Measurements from ENCODE around the gene LTB.
A peak's percentile ranks its signal among the peaks of the same experiment; 100 is the strongest.
"Not testable (repeated sequence)": the region's sequence is repeated elsewhere in the genome, so short reads cannot be mapped to it uniquely, and the experiment has no call there.

Gene LTB

GRCh38 chr6:31574106-31575061 lies 7.8 kb downstream of the LTB start:
- no peak for DNase-seq

DNA sequence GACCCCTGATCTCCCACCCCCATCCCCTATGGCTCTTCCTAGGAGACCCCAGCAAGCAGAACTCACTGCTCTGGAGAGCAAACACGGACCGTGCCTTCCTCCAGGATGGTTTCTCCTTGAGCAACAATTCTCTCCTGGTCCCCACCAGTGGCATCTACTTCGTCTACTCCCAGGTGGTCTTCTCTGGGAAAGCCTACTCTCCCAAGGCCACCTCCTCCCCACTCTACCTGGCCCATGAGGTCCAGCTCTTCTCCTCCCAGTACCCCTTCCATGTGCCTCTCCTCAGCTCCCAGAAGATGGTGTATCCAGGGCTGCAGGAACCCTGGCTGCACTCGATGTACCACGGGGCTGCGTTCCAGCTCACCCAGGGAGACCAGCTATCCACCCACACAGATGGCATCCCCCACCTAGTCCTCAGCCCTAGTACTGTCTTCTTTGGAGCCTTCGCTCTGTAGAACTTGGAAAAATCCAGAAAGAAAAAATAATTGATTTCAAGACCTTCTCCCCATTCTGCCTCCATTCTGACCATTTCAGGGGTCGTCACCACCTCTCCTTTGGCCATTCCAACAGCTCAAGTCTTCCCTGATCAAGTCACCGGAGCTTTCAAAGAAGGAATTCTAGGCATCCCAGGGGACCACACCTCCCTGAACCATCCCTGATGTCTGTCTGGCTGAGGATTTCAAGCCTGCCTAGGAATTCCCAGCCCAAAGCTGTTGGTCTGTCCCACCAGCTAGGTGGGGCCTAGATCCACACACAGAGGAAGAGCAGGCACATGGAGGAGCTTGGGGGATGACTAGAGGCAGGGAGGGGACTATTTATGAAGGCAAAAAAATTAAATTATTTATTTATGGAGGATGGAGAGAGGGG lies 8.8 kb downstream of the LTB start:
- no peak for DNase-seq

GRCh38 chr6:31572041-31572911 lies 9.9 kb downstream of the LTB start, which contains the start of gene LTA:
Gene LTA (plus strand): TSS chr6:31572289. CDS start chr6:31572743, 454 bp downstream.
- DNase-seq = no peak

- DNase-seq = no peak
Observed at GRCh38 chr6:31569861-31570536, 12.2 kb downstream of the LTB start.

DNA sequence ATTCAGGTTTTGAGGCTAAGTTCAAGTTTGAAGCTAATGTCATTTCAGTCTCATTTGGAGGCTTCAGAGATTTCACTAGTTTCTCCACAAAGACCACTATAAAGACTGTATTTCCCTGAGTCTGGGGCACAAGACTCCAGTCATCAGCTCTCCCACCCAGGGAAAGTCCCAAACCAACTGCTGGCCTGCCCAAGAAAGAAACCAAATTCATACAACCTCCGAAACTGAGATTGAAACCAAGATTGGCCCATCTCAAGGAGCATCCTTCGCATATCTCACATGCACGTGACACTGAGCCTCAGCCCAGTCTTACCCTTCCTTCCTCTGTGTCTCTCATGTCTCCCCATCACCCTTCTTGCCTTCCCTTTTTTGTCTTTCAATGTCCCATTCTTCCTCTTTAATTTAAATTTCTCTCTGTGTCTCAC lies 13.7 kb downstream of the LTB start:
- no peak for DNase-seq

GRCh38 chr6:31567531-31568370 lies 14.5 kb downstream of the LTB start:
- DNase-seq = no peak

GRCh38 chr6:31560697-31561058 lies 21.5 kb downstream of the LTB start:
- DNase-seq = no peak

GRCh38 chr6:31559958-31560696 lies 22.1 kb downstream of the LTB start:
- DNase-seq = no peak

- no peak for DNase-seq
Observed at GRCh38 chr6:31559606-31559957, 22.6 kb downstream of the LTB start.

DNA sequence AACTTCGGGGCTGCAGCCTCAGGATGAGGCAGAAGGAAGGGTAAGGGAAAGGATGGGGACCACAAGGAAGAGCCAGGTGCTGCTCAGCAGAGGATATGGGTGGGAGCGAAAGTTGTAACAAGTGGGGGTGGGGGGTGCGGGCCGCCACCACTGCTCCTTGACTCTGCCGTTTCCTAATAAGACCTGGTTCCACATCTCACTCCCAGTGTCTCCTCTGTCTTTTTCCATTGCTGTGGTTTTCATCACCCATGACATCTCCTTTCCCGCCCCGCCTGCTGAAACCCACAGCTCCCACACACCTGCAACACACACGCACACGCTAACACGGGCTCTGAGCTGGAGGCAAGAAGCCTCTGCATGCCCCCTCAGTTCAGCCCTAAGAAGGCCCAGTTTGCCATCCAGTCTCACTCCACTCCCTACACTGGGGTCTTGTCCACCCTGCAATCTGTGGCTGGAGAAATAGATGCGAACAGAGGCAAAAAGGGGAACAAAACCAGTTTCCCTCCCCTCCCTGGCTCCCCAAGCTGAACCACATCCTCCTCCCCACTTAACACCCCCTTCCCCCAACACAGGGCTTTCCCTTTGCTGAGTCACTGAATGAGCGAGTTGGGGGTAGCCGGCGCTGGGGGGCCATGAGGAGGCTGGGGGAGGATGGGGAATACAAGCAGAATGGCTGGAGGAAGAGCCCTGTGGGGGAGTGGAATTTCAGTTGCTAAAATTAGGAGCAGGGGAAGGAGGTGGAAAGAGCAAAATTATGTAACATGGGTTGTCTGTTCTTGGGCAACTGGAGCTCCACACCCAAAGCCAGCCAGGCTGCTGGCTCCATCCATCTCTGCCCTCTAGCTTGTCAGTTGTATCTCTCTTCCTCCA lies 23.4 kb downstream of the LTB start:
- no peak for DNase-seq

- DNase-seq = no peak
Observed at GRCh38 chr6:31558318-31558625, 24.0 kb downstream of the LTB start.

DNA sequence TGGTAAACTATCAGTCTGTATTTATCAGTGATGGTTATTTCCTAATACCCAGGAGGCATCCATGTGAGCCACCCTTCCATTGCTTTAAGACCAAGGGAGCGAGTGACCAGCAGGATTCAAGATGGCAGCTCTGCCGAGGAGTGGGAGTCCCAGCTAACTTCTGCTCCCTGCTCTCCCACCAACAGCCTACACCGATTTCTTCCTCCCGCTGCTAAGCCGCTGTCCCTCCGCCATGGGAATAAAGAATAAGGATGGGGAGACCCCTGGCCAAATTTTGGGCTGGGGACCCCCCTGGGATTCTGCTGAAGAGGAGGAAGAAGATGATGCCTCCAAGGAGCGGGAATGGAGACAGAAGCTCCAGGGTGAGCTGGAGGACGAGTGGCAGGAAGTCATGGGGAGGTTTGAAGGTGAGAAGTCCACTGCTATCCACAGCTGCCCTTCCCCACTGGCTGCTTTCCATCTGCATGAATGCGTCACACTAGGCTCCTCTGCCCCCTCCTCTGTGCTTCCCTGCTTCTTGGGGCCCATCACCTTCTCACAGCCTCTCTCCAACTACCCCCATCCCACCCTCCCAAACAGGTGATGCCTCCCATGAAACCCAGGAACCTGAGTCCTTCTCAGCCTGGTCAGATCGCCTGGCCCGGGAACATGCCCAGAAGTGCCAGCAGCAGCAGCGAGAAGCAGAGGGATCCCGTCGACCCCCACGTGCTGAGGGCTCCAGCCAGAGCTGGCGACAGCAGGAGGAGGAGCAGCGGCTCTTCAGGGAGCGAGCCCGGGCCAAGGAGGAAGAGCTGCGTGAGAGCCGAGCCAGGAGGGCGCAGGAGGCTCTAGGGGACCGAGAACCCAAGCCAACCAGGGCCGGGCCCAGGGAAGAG lies 24.5 kb downstream of the LTB start:
- no peak for DNase-seq

- DNase-seq = no peak
Observed at GRCh38 chr6:31556307-31556706, 25.9 kb downstream of the LTB start.

DNA sequence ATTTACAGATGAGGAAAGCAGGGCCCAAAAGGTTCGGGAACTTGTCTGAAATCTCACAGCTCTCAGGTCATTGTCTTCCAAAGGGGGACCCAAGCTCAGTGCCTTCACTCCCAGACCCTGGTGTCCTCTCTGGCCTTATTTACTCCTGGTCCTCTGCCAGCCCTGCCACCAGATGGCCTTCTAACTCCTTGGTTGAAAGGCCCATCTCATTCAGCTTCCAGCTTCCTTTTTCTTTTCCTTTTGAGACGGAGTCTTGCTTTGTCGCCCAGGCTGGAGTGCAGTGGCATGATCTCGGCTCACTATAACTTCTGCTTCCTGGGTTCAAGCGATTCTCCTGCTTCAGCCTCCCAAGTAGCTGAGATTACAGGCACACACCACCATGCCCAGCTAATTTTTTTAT lies 30.9 kb downstream of the LTB start:
- not testable (repeated sequence) for DNase-seq

DNA sequence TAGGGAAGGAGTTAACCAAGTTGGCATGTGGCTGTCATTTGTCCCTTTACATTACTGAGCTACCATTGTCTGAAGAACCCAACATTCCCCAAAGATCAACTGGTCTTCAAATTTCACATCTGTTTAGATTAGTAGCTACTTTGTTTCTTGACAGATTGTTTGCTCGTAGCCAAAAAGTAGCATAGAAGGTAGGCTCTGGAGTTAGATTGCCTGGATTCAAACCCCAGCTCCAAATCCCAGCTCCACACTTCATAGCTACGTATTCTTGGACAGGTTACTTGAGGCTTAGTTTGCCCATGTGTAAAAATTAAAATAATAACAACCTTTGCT lies 33.7 kb downstream of the LTB start:
- no peak for DNase-seq

DNA sequence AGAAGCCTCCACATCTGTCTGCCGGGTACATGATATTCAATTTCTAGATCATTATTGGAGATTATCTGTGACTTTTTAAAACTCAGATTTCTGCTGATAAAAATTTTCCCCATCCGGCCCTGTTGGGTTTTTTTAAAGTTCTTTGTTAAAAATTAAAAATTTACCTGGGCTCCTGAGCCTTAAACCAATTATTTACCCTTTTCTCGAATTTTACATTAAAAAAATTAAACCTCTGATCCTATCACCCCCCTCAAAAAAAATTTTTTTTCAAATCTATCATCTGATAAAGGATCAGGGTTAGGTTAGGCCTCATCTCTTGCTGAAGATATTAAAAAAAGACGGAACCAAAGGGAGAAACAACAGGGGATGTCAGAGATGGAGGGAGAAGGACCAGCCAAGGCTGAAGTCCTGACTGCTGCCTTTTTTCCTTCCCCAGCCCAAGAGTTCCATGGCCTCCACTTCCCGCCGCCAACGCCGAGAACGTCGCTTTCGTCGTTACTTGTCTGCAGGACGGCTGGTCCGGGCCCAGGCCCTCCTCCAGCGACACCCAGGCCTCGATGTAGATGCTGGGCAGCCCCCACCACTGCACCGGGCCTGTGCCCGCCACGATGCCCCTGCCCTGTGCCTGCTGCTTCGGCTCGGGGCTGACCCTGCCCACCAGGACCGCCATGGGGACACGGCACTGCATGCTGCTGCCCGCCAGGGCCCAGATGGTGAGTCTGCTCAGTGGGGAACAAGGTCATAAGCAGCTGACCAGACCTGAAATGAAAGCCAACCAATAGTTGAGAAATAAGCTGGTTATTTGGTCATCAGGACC lies 34.3 kb downstream of the LTB start:
- DNase-seq = no peak

- peak; percentile 77 to 88 for DNase-seq
Observed at GRCh38 chr6:31546958-31547726, 35.1 kb downstream of the LTB start, which contains the start of gene NFKBIL1. Gene NFKBIL1 (plus strand): TSS chr6:31547608. CDS start chr6:31547695, 87 bp downstream.
